Epidermal melanocyte (primary cell): ENCODE measurements around the gene FHL1.
"Not testable (repeated sequence)": the region's sequence is repeated elsewhere in the genome, so short reads cannot be mapped to it uniquely, and the experiment has no call there.

Source experiments
- DNase-seq: peaks from one replicate; pipeline ENCODE4 v3.0.0; 2011; ENCODE audit warnings: low spot score; ENCODE audit not compliant: insufficient read length

Gene FHL1

GRCh38 chrX:136209016-136209738, 61.8 kb downstream of the FHL1 start:
- DNase-seq, result no peak

GRCh38 chrX:136209751-136210150, 62.4 kb downstream of the FHL1 start:
- no peak for DNase-seq

GRCh38 chrX:136210243-136210642, 62.9 kb downstream of the FHL1 start:
- no peak for DNase-seq

- no peak for DNase-seq
Observed at GRCh38 chrX:136210806-136211205, 63.5 kb downstream of the FHL1 start.

GRCh38 chrX:136211766-136212556, 64.6 kb downstream of the FHL1 start:
- DNase-seq, result no peak

GRCh38 chrX:136212557-136213111, 65.3 kb downstream of the FHL1 start:
- DNase-seq, result no peak

GRCh38 chrX:136214551-136214950, 67.2 kb downstream of the FHL1 start:
- DNase-seq, result no peak

- no peak for DNase-seq
Observed at GRCh38 chrX:136215559-136215958, 68.2 kb downstream of the FHL1 start.

GRCh38 chrX:136219893-136220292, 72.6 kb downstream of the FHL1 start:
- DNase-seq, result no peak

- DNase-seq, result no peak
Observed at GRCh38 chrX:136220540-136220939, 73.2 kb downstream of the FHL1 start.

- DNase-seq, result no peak
Observed at GRCh38 chrX:136220951-136221350, 73.6 kb downstream of the FHL1 start.

- no peak for DNase-seq
Observed at GRCh38 chrX:136221851-136222513, 74.6 kb downstream of the FHL1 start.

- DNase-seq, result no peak
Observed at GRCh38 chrX:136227074-136227473, 79.7 kb downstream of the FHL1 start.

GRCh38 chrX:136227948-136228838, 80.9 kb downstream of the FHL1 start:
- no peak for DNase-seq

GRCh38 chrX:136228839-136229207, 81.5 kb downstream of the FHL1 start:
- no peak for DNase-seq

GRCh38 chrX:136237074-136237473, 89.7 kb downstream of the FHL1 start:
- no peak for DNase-seq

GRCh38 chrX:136237849-136238248, 90.5 kb downstream of the FHL1 start:
- DNase-seq, result not testable (repeated sequence)

GRCh38 chrX:136246201-136246600, 98.9 kb downstream of the FHL1 start:
- no peak for DNase-seq

- peak; percentile 23 for DNase-seq
Observed at GRCh38 chrX:136250191-136251040, 103.1 kb downstream of the FHL1 start.
